IPS DF 6.9 (cell line): ENCODE data around the gene CEMP1.
A peak's percentile ranks its signal among the peaks of the same experiment; 100 is the strongest.
"Not testable (repeated sequence)": the region's sequence is repeated elsewhere in the genome, so short reads cannot be mapped to it uniquely, and the experiment has no call there.

Experiments used
- DNase-seq: peaks from one replicate; pipeline ENCODE4 v3.0.0-alpha.2; 2013; ENCODE audit warnings: low read depth, low spot score
- H3K27ac ChIP-seq: one replicate; pipeline ENCODE4 v1.5.1; 2013; ENCODE audit warnings: low read length, control low read depth
- H3K27me3 ChIP-seq: 2 replicates; pipeline ENCODE4 v1.6.1; 2013; ENCODE audit warnings: mild to moderate bottlenecking, low read length; ENCODE audit not compliant: control insufficient read depth, insufficient read depth
- H3K36me3 ChIP-seq: 2 replicates; pipeline ENCODE4 v1.6.1; 2013; ENCODE audit warnings: low read length; ENCODE audit not compliant: control insufficient read depth, insufficient read depth
- H3K4me1 ChIP-seq: 2 replicates; pipeline ENCODE4 v1.6.1; 2013; ENCODE audit warnings: low read length; ENCODE audit not compliant: control insufficient read depth, insufficient read depth
- H3K4me3 ChIP-seq: 2 replicates; pipeline ENCODE4 v1.5.1; 2013; ENCODE audit warnings: mild to moderate bottlenecking, low read length
- H3K9me3 ChIP-seq: 2 replicates; pipeline ENCODE4 v1.6.1; 2013; ENCODE audit warnings: low read length, inconsistent platforms; ENCODE audit not compliant: control insufficient read depth, insufficient read depth
- WGBS: extraction: QIAGEN DNeasy Blood & Tissue Kit; methylation state at CpG from one replicate; pipeline ENCODE4 v1.1.7; 2013; ENCODE audit warnings: mixed read lengths, missing lambda C conversion rate; ENCODE audit not compliant: insufficient read length, insufficient coverage; 5-methylcytosine and 5-hydroxymethylcytosine counted together

CEMP1 gene, protein sequence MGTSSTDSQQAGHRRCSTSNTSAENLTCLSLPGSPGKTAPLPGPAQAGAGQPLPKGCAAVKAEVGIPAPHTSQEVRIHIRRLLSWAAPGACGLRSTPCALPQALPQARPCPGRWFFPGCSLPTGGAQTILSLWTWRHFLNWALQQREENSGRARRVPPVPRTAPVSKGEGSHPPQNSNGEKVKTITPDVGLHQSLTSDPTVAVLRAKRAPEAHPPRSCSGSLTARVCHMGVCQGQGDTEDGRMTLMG

DNA sequence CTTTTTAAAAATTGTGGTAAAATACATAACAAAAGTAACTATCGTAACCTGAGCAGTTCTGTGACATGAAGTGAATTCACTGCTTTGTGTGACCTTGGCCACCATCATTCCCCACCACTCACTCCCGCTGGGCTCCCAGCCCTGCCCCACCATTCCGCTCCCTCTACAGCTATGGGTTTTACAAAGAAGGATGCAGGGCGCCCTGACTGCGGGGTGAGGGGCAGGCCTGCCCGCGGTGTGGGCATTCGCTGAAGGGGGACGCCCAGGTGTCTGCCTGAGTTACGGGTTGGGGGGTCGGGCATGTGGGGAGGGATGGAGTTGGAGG lies at the start of gene CEMP1:
TSS of gene CEMP1 (minus strand) at position 38 of the 325 bp plus-strand sequence. CDS start 335 bp downstream, outside the sequence.
- Histone ChIP-seq H3K27ac (no peak within 1 kb of the TSS), H3K9me3 (no peaks in the 10 kb centered on the region), H3K36me3 (peaks cover 18% of the 10 kb centered on the region), H3K4me3 (peak within 1 kb of the TSS; percentile 46; the same call in 1 of the 2 replicates), H3K27me3 (no peaks in the 10 kb centered on the region), H3K4me1 (peaks cover 3% of the 10 kb centered on the region)
- WGBS, result no CpG with 5 or more reads among the region's 11 CpGs
- DNase-seq, result no peak

DNA sequence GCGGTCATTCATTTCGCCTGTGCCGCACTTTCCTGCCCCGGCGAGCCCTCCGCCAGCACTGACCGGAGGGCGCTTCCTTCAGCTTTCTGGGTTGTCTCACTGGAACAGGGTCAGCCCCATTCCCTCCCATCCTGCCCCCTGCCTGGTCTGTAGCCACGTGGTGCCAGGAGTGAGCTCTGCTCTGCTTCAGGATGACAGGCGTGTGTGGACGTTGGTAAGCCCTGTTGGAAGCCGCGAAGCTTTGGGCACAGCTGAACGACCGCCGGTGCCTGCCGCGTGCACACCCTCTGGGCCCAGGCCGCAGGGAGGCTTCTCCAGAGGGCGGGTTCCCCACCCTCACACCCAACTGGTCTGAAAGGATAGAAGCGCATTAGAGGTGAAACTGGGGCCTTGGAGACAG lies 49.6 kb upstream of the CEMP1 start:
- not testable (repeated sequence) for H3K4me3 ChIP-seq, H3K27ac ChIP-seq, DNase-seq, H3K36me3 ChIP-seq, H3K9me3 ChIP-seq, H3K27me3 ChIP-seq, H3K4me1 ChIP-seq
- WGBS, result no CpG with 5 or more reads among the region's 21 CpGs

GRCh38 chr16:2580143-2580542 lies 48.9 kb upstream of the CEMP1 start:
- not testable (repeated sequence) for H3K27me3 ChIP-seq, H3K4me1 ChIP-seq, DNase-seq, H3K27ac ChIP-seq, H3K4me3 ChIP-seq, H3K36me3 ChIP-seq, H3K9me3 ChIP-seq
- WGBS, result no CpG with 5 or more reads among the region's 11 CpGs

- not testable (repeated sequence) for H3K4me1 ChIP-seq, DNase-seq, H3K4me3 ChIP-seq, H3K27me3 ChIP-seq, H3K36me3 ChIP-seq, H3K27ac ChIP-seq, H3K9me3 ChIP-seq
- no CpG with 5 or more reads among the region's 12 CpGs for WGBS
These were observed 47.7 kb upstream of the CEMP1 start for GRCh38 chr16:2578905-2579304.

GRCh38 chr16:2577044-2577443 lies 45.8 kb upstream of the CEMP1 start:
- WGBS, result no CpG with 5 or more reads among the region's 26 CpGs
- H3K36me3 ChIP-seq, DNase-seq, H3K4me3 ChIP-seq, H3K9me3 ChIP-seq, H3K27me3 ChIP-seq, H3K4me1 ChIP-seq, H3K27ac ChIP-seq: not testable (repeated sequence)

GRCh38 chr16:2575839-2576238 lies 44.6 kb upstream of the CEMP1 start:
- not testable (repeated sequence) for H3K27me3 ChIP-seq, H3K4me1 ChIP-seq, H3K36me3 ChIP-seq, DNase-seq, H3K4me3 ChIP-seq, H3K27ac ChIP-seq, H3K9me3 ChIP-seq
- whole genome bisulfite sequencing, result no CpG with 5 or more reads among the region's 21 CpGs

DNA sequence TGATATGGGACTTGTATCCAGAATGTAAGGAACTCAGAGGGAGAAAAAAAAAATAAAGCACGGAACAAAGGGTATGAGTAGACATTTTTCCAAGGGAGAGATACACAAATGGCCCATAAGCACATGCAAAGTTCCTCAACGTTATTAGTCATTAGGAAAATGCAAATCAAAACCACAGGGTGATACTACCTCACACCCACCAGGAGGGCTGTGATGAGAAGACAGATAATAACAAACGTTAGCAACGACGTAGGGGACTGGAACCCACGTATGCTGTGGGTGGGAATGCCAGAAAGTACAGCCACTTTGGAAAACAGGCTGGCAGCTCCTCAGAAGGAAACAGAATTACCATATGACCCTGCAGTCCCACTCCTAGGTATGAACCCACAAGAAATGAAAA lies 41.5 kb upstream of the CEMP1 start:
- no CpG with 5 or more reads among the region's 6 CpGs for WGBS
- H3K4me3 ChIP-seq, H3K36me3 ChIP-seq, H3K9me3 ChIP-seq, H3K27ac ChIP-seq, H3K4me1 ChIP-seq, DNase-seq, H3K27me3 ChIP-seq: not testable (repeated sequence)

GRCh38 chr16:2568573-2568972 lies 37.4 kb upstream of the CEMP1 start:
- H3K4me3 ChIP-seq, result not testable (repeated sequence)

GRCh38 chr16:2567506-2567905 lies 36.3 kb upstream of the CEMP1 start:
- H3K27me3 ChIP-seq, H3K4me3 ChIP-seq, H3K27ac ChIP-seq, DNase-seq, H3K9me3 ChIP-seq, H3K4me1 ChIP-seq, H3K36me3 ChIP-seq: not testable (repeated sequence)
- no CpG with 5 or more reads among the region's 6 CpGs for WGBS

More at GRCh38 chr16:2568573-2568972, 37.4 kb upstream of the CEMP1 start:
- H3K27me3 ChIP-seq, H3K27ac ChIP-seq, H3K4me1 ChIP-seq, H3K9me3 ChIP-seq, DNase-seq, H3K36me3 ChIP-seq: not testable (repeated sequence)
- WGBS, result no CpG with 5 or more reads among the region's 11 CpGs

GRCh38 chr16:2560798-2561133 lies 29.6 kb upstream of the CEMP1 start:
- no CpG with 5 or more reads among the region's 4 CpGs for WGBS
- H3K4me1 ChIP-seq, H3K4me3 ChIP-seq, H3K9me3 ChIP-seq, H3K27me3 ChIP-seq, H3K27ac ChIP-seq, DNase-seq, H3K36me3 ChIP-seq: not testable (repeated sequence)

- H3K27me3 ChIP-seq, H3K4me3 ChIP-seq, DNase-seq, H3K9me3 ChIP-seq, H3K4me1 ChIP-seq, H3K27ac ChIP-seq, H3K36me3 ChIP-seq: not testable (repeated sequence)
- WGBS, result no CpG with 5 or more reads among the region's 17 CpGs
These were observed 29.1 kb upstream of the CEMP1 start for GRCh38 chr16:2560131-2560797.
